ENCODE data around the gene HUWE1.
"Not testable (repeated sequence)": the region's sequence is repeated elsewhere in the genome, so short reads cannot be mapped to it uniquely, and the experiment has no call there.

Gene HUWE1

GRCh38 chrX:53606456-53606855 is 80.1 kb downstream of the HUWE1 start:
- no peak for DNase-seq (ENCODE audit: low read depth in 3 of 3)

DNA sequence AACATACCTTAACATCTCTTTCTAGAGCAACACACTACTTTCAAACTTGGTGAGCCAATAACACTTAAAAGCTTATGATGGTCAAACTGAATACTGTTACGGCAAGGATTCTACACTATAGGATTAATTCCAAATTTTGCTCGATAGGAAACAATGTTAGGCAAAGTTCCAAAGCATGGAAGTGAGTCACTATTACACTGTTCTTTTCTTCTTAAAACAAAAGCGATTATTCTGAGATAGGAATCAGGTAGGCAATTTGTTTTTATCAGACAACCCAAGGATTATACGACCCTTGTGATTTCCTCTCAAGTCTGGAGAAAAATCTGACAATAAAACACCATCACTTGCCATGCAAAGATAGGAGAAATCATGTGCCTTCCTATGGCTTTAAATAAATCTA is 81.5 kb downstream of the HUWE1 start:
- no peak for DNase-seq (ENCODE audit: low read depth in 3 of 3)

- no peak for DNase-seq (ENCODE audit: low read depth in 3 of 3)
Observed at GRCh38 chrX:53599781-53600396, 86.6 kb downstream of the HUWE1 start.

DNA sequence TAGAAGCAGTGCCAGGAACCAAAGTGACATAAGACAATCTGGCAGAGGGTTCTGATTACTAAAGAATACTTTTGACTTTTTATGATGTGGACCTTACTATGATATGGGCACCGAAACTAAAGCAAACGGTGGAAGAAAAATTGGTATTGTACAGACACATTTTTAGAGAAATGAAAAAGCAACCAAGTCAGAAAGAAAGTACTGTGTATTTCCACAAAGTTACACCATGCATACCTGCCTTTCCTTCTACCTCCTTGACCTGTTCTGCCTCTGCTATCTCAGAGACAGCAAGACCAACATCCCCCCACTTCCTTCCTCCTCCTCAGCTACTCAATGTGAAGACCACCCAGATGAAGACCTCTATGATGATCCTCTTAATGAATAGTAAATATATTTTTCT is 88.3 kb downstream of the HUWE1 start:
- no peak for DNase-seq (ENCODE audit: low read depth in 3 of 3)

DNA sequence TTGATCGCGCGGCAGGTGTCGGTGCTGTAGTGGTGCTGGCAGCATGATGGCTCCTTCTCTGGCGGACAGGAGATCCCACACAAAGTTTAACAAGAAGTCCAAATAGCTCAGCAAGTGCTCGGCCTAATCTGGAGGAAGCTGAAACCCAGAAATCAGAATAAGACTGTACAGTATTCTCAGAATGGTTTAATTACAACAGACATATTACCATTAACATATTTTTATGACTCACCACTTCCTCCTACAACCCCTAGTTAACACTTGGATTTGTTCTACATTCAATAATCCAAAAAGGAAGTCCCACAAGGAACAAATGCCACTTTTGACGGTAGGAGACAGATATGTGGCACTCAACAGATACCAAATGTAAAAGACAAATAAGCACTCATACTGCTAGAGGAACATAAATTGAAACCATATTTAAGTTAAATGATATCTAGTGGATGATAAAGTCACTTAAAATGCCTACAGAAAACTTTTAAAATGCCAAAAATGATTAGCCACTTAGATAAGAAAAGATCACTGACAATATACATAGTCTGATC is 91.2 kb downstream of the HUWE1 start:
- DNase-seq (ENCODE audit: low read depth in 3 of 3), result no peak

GRCh38 chrX:53594354-53594753 is 92.2 kb downstream of the HUWE1 start:
- no peak for DNase-seq (ENCODE audit: low read depth in 3 of 3)

- no peak for DNase-seq (ENCODE audit: low read depth in 3 of 3)
Observed at GRCh38 chrX:53587795-53588420, 98.6 kb downstream of the HUWE1 start.

DNA sequence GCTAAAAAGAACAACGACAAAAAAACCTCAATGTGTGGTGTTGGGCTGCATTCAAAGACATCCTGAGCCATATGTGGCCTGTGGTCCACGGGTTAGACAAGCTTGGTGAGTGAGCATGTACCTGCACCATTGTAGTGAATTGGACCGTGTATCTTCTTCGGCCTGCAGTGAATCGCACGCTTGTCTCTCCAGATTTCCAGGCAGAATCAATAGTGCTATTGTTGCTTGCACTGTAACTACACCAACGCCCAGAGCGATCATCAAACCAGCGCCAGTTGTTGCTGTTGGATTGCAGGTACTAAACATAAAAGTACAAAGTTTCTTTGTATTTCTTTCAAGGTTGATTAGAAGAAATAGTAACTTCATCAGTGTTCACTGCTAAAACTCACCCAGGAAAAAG is 101.6 kb downstream of the HUWE1 start:
- DNase-seq (ENCODE audit: low read depth in 3 of 3), result no peak

- DNase-seq (ENCODE audit: low read depth in 3 of 3), result no peak
Observed at GRCh38 chrX:53583571-53583970, 102.9 kb downstream of the HUWE1 start.

GRCh38 chrX:53580742-53581504 is 105.6 kb downstream of the HUWE1 start:
- DNase-seq (ENCODE audit: low read depth in 3 of 3), result no peak

GRCh38 chrX:53571494-53571893 is 115.0 kb downstream of the HUWE1 start:
- no peak for DNase-seq (ENCODE audit: low read depth in 3 of 3)

- no peak for DNase-seq (ENCODE audit: low read depth in 3 of 3)
Observed at GRCh38 chrX:53563324-53563723, 123.2 kb downstream of the HUWE1 start.

DNA sequence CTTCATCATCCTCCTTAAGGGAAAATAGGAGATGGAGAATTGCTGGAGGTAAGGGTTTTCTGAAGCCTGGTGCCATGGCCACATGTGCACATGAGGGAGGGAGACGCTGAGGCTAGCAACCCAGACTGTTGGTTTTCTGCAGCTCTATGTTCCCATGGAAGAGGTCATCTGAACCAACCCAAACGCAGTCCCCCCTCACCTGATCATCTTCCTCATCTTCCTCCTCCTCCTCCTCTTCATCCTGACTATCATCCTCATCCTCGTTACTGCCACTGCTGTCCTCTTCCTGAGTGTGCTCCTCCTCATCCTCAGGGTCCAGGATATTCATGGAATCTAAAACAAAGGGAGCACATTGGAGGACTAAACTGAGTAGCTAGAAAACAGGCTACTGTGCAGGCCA is 124.6 kb downstream of the HUWE1 start:
- no peak for DNase-seq (ENCODE audit: low read depth in 3 of 3)

DNA sequence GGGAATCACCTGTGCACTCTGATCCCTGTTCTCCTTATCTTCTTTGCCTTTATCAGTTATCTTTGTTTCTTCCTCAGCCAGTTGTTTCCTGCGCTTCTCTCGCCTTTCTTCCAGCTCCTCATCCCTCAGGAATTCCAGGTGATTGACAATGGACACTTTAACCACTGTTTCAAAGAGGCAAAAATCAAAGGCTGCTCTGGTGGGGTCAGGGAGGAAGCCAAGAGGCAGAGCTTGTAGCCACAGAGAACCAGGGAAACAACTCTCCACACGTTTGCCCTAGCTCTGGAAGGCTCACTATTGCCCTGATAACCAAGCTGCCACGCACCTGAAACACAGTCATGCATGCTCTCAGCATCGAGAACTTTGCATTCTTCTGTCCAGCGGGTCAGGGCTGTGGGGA is 127.9 kb downstream of the HUWE1 start:
- DNase-seq (ENCODE audit: low read depth in 3 of 3), result no peak

DNA sequence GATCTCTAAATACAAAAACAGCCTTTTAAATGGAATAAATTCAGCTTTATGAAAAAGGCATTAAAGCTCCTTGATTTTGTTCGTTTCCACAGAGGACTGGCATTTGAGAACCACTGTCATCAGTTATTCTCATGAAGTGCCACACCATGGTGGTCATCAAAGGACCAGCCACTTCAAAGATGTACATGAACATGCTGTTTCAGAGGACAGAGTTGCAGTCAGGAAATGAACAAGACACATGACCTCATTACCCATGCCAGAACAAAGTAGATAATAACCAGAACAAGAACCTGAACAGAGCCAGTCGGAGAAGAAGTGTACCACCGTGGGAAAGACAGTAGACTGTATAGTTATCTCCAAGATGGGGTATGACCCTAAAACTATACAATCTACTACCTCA is 129.7 kb downstream of the HUWE1 start:
- DNase-seq (ENCODE audit: low read depth in 3 of 3), result no peak

GRCh38 chrX:53550756-53551463 is 135.6 kb downstream of the HUWE1 start:
- DNase-seq (ENCODE audit: low read depth in 3 of 3), result no peak

DNA sequence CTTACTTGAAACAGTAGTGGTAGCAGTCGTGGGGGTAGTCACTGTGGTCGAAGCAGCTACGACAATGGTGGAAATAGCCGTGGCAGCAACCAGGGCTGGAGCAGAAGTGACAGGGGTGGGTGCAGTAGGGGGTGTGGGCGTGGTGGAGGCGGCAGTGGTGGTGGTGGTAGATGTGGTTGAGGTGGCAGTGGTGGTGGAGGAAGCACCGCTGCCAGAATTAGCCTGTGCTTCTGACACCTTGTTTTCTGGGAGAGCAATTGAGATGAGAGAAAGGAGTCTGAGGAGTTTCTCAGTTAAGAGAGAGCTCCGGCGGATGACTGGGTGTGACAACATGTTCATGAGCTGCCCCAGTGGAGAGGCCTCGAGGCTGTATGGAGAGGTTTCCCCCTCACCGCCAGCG is 138.9 kb downstream of the HUWE1 start:
- no peak for DNase-seq (ENCODE audit: low read depth in 3 of 3)

- DNase-seq (ENCODE audit: low read depth in 3 of 3), result no peak
Observed at GRCh38 chrX:53544936-53545335, 141.6 kb downstream of the HUWE1 start.

DNA sequence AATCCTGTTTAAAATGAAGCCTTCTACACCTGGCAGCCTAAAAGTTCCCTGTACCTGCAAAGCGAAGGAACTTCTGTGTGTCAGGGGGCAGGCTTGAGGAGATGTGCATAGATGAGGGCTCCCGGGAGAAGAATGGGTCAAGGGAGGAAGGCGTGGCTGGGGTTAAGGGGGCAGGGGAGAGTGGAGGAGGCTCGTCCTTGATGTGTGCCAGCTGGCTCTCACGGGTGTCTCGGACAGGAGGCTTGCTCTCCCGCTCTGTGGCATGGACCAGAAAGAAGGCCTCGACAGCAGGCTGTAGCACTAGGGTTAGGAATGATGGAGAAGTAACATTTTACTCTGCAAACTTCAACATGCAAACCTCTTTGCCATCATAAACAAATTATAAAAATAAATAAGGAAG is 147.7 kb downstream of the HUWE1 start:
- DNase-seq (ENCODE audit: low read depth in 3 of 3), result no peak

- DNase-seq (ENCODE audit: low read depth in 3 of 3), result not testable (repeated sequence)
Observed at GRCh38 chrX:53531255-53531966, 155.1 kb downstream of the HUWE1 start.

GRCh38 chrX:53526999-53527398 is 159.5 kb downstream of the HUWE1 start:
- DNase-seq (ENCODE audit: low read depth in 3 of 3), result no peak

DNA sequence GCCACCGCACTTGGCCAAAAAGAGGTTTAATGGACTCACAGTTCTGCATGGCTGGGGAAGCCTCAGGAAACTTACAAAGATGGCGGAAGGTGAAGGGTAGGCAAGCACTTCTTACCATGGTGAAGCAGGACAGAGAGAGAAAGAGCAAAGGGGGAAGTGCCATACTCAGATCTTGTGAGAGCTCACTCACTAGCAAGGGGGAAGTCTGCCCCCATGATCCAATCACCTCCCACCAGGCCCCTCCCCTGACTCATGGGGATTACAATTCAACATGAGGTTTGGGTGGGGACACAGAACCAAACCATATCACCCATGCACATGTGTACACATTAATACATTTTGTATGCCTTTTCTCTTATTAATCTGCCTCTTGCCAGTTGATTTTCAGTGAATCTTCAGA is 175.2 kb downstream of the HUWE1 start:
- DNase-seq (ENCODE audit: low read depth in 3 of 3), result no peak

Data from stimulated activated CD4-positive, alpha-beta T cell treated with anti-CD3 and anti-CD28 coated beads, TNF-alpha, amount 100 ng/mL, for 48 hours (primary cell).